Measurements from ENCODE around the gene PPM1B. TPM values are rescaled to one million over a fixed set of nuclear protein-coding genes. Genes with fewer than 3 reads are reported as not detected.
"Not testable (repeated sequence)": the region's sequence is repeated elsewhere in the genome, so short reads cannot be mapped to it uniquely, and the experiment has no call there.

The PPM1B gene
- total RNA-seq, 1 donor from 2014 or later, result 46.5 TPM

DNA sequence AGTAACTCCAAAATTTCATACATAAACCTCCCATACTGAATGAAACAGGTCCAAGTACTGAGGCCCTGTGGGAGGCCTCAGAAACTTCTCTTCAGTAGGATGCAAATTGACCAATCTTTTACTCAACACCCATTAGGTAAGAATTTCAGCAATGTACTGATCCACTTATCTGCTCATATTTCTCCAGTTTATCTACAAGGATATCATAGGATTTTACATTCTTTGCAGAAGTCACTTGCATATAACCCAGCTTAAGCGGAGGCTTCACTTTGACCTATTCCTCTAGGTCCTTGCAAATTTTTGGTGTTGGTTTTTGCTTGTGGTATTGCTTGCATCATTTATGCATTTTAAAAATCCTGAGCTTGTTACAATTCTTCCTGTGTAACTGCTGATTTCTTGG is 77.8 kb downstream of the PPM1B start:
- intact Hi-C loops (cut with micrococcal nuclease), result loop anchor here (10.0 kb wide), 1 partner anchor 48 kb away; no protein-coding TSS in a partner anchor

DNA sequence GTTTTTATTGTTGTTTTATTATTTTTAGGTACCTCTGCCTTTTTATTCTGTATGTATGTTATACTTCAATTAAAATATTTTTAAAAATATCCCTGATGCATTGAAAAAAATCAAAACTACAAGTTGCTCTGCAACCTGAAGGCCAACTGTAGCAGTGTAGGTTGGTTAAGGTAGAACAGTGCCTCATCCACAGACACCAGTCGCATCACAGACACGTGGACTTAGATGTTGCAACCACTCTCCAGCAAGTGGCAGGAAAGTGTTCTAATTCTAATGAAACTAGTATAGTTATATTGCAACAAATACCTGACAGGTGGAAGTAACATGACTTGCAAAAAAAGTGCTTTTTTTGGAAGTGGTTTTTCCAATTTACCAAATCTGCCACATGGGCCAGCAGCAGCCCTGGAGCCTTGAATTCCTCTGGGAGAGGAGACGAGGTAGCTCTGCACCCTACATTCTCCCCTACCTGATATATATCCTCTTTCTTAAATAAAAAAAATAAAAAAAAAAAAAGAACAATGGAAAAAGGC is 78.2 kb downstream of the PPM1B start:
- intact Hi-C loops (cut with micrococcal nuclease), result loop anchor here (10.0 kb wide), 1 partner anchor 48 kb away; no protein-coding TSS in a partner anchor

GRCh38 chr2:44247924-44248323 is 79.2 kb downstream of the PPM1B start:
- intact Hi-C loops (cut with micrococcal nuclease), result loop anchor here (10.0 kb wide), 1 partner anchor 47 kb away; no protein-coding TSS in a partner anchor

- intact Hi-C loops (cut with micrococcal nuclease), result loop anchor here (10.0 kb wide), 1 partner anchor 46 kb away; no protein-coding TSS in a partner anchor
Observed at GRCh38 chr2:44249269-44249668, 80.6 kb downstream of the PPM1B start.

GRCh38 chr2:44250376-44250775 is 81.7 kb downstream of the PPM1B start:
- intact Hi-C loops (cut with micrococcal nuclease), result no loop called here

DNA sequence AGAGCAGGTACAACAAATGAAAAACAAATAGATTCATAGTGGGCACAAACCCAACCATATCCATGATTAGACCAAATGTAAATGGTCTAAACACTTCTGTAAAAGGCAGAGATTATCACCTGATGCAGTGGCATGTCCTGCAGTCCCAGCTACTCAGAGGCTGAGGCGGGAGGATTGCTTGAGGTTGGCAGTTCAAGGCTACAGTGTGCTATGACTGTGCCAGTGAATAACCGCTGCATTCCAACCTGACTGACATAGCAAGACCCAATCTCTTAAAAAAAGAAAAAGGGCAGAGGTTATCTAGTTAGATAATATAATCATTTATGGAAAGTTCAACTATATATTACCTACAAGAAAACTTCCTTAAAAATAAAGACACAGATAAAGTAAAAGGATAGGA is 85.3 kb downstream of the PPM1B start:
- intact Hi-C loops (cut with micrococcal nuclease), result no loop called here

- intact Hi-C loops (cut with micrococcal nuclease), result not testable (repeated sequence)
Observed at GRCh38 chr2:44255704-44256103, 87.0 kb downstream of the PPM1B start.

- intact Hi-C loops (cut with micrococcal nuclease), result not testable (repeated sequence)
Observed at GRCh38 chr2:44257802-44258201, 89.1 kb downstream of the PPM1B start.

GRCh38 chr2:44267269-44267795 is 98.7 kb downstream of the PPM1B start:
- intact Hi-C loops (cut with micrococcal nuclease), result no loop called here

- intact Hi-C loops (cut with micrococcal nuclease), result no loop called here
Observed at GRCh38 chr2:44267796-44268648, 99.3 kb downstream of the PPM1B start.

- intact Hi-C loops (cut with micrococcal nuclease), result no loop called here
Observed at GRCh38 chr2:44269831-44270230, 101.2 kb downstream of the PPM1B start.

DNA sequence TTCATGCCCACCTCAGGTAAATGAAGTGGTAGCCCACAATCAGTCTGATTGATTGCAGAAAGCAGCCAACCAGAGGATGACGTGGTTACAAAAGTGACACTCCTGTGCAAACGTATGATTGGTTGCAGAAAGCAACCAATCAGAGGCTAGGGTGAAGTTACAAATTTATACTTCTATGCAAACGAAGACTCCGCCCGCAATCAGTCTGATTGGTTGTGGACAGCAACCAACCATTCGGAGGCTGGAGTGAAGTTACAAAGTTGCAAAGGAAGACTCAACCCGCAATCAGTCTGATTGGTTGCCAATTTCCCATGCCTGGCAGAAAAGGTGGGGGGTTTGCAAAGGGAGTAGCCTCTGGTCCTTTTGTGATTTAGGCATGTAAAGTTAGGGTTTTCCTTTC is 102.6 kb downstream of the PPM1B start:
- intact Hi-C loops (cut with micrococcal nuclease), result no loop called here

DNA sequence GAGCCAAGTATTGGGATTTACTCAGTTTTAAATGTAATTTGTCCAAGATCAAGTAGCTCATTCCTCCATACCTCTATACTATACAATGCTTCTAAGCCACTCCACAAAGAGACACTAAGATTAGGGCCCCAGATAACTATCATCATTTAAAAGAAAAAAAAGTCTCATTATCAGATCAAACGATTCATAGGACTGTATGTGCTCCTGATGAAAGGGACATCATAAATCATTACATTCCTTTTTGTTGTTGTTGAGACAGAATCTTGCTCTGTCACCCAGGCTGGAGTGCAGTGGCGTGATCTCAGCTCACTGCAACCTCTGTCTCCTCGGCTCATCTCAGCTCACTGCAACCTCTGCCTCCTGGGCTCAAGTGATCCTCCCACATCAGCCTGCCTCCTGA is 104.4 kb downstream of the PPM1B start:
- intact Hi-C loops (cut with micrococcal nuclease), result no loop called here

DNA sequence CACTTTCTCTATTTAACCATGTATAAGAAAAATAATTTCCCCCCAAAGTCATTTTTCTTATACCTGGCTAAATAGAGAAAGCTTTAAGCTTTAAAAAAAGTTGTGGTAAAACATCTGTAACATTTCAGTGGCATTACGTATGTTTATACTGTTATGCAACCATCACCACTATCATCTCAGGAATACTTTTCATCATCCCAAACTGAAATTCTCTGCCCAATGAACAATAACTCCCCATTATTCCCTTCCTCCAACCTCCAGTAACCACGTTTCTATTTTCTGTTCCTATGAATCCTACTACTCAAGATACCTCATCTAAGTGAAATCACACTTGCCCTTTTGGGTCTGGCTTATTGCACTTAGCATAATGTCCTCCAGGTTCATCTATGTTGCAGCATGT is 104.9 kb downstream of the PPM1B start:
- intact Hi-C loops (cut with micrococcal nuclease), result no loop called here

GRCh38 chr2:44275927-44276303 is 107.2 kb downstream of the PPM1B start:
- intact Hi-C loops (cut with micrococcal nuclease), result no loop called here

- intact Hi-C loops (cut with micrococcal nuclease), result no loop called here
Observed at GRCh38 chr2:44277541-44277940, 108.9 kb downstream of the PPM1B start.

DNA sequence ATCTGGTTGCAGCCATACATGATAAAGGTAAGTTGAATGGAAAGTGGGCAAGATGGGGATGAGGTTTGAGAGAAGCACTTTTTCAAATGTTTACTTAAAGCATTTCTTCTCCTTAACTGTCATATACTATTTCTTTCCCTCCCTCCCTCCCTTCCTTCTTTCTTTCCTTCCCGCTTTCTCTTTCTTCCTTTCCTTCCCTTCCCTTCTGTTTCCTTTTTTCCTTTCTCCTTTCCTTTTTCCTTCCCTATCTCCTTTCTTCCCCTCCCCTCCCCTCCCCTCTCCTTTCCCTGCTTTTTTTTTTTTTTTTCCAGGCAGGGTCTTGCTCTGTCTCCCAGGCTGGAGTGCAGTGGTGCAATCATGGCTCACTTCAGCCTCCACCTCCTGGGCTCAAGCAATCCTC is 112.2 kb downstream of the PPM1B start:
- intact Hi-C loops (cut with micrococcal nuclease), result no loop called here

Other genes with a start within 250 kb of the PPM1B start
- 99.2 and 101 TPM in 2 replicates for gene LRPPRC, start 172.9 kb upstream of the PPM1B start, total RNA-seq
- 0.32 and 0.66 TPM in 2 replicates for gene SLC3A1, start 106.6 kb downstream of the PPM1B start, total RNA-seq
- gene PREPL, start 192.6 kb downstream of the PPM1B start, total RNA-seq, result 23.8 and 24.9 TPM in 2 replicates
- gene CAMKMT, start 193.1 kb downstream of the PPM1B start, total RNA-seq, result 12.0 and 12.5 TPM in 2 replicates